Lung microvascular endothelial cell (primary cell): ENCODE measurements around the gene HGFAC. TPM values are rescaled to one million over a fixed set of nuclear protein-coding genes. Genes with fewer than 3 reads are reported as not detected.

Experiments used
- DNase-seq, 2 donors: peaks; one replicate each; pipeline versions ENCODE4 v3.0.0 to v3.0.0-alpha.2; 2010; ENCODE audit warnings: low read depth in 2 of 2
- total RNA-seq: library from RNA; depleted of rRNA; stranded (reverse); fragments of >200 nt; gene quantifications from 2 replicates; pipeline ENCODE4 v1.2.1, GENCODE V29; 2014

The HGFAC gene
- total RNA-seq, 1 donor from 2014 or later, result 0.20 TPM

GRCh38 chr4:3485011-3485791 is 43.4 kb downstream of the HGFAC start:
- DNase-seq, result no peak

DNA sequence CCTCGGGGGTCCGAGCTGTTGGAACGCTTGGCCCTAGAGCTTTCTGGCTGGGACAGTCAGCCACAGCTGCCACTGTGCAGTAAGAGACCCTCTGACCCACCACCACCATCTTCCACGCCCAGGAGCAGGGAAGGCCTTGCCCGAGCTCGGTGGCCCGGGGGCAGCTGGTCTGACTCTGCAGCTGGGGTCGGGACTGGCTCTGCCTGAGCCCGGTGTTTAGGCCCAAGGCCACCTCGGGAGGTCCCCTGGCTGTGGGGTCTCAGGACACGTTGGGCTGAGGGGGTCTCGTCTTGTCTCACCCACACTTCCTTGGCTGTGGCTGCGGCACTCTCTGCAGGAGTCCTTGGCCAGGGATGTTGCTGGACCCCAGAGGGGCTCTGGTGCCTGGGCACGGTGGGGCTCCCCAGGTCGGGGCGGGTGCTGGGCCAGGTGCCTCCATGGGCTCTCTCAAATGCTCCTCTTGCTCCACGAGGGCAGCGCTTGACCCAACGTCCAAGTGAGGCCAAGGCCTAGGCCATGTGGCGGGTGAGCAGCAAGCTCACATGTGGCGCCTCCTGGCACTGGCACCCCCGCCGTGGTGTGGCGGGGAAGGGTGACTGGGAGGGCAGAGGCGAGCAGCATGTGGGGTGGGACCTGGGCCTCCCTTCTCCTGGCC is 44.2 kb downstream of the HGFAC start:
- DNase-seq, result no peak

DNA sequence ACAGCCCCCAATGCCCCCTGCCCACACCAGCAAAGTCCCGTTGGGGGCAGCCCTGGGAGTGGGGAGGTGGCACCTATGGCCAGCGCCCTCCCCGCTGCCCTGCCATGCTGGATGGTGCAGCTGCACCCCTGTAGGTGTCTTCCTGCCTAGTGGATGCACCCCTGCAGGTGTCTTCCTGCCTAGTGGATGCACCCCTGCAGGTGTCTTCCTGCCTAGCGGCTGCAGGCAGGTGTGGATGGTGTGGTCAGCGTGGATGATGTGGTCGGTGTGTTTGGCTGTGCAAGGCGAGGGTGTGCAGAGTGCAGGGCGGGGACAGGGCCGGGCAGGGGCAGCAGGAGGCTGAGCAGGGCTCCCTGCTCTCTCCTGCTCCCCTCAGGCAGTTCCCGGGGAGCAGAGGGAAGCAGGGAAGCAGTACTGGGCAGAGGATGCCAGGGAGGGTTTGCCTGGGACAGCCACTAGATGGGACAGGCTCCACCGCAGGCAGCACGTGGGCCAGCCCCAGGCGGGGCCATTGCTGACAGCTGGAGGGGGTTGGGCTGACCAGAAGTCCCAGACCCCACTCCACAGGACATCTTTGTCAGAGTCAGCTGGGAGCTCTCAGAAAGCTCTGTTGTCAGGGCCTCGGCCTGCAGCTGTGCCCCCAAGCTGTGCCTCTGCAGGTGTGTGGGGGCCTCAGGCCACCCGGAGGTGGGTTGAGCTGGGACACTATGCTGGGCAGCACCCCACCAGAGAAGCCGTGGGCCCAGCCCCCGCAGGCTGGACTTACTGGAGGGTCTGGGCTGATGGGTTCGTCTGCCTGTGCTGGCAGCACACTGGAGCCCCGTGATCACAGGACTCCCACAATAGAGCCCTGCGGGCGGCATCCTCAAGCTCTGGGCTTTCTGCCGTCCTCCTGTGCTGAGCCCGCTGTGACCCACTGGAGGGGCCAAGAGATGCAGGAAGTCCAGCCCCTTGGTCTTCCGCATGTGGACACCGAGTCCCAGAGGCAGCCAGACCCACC is 45.1 kb downstream of the HGFAC start:
- DNase-seq, result no peak

DNA sequence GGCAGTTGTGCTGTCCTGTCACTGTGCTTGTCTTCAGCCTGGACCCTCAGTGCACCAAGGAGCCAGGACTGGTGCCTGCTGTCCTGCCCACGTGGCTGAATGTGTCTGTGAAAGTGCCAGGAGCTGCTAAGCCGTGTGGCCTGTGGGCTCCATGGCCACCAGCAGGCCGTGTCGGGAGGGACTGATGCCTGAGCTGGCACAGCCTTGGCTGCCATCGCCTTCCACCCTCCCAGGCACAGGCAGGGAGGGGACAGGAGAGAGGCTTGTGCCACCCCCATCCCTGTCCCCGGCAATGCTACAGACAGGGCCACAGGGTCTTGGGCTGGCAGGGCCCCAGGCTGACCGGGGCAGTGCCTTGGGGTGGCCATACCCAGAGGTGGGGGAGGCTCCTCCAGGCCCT is 46.1 kb downstream of the HGFAC start:
- no peak for DNase-seq

- DNase-seq, result no peak
These were observed 47.1 kb downstream of the HGFAC start for GRCh38 chr4:3488820-3489219.

DNA sequence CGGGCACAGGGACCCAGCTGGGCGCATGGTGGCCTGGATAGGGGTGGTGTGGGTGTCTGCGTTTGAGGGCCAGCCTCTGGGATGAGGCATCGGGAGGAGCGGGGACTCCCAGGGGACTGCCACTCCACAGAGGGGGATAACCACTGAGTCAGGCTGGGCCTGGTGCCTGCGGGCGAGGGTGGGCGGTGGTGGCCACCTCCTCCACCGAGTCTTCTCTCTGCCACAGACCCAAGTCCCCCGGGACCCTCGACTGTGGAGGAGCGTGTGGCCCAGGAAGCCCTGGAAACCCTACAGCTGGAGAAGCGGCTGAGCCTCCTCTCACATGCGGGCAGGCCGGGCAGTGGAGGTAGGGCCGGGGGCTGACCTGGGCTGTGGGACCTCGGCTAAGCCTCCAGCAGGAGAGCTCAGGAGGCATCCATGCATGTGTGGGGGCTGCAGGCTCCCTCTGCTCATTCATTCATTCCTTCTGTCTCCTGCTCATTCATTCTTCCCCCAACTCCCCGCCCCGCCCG is 47.7 kb downstream of the HGFAC start:
- DNase-seq, result no peak

DNA sequence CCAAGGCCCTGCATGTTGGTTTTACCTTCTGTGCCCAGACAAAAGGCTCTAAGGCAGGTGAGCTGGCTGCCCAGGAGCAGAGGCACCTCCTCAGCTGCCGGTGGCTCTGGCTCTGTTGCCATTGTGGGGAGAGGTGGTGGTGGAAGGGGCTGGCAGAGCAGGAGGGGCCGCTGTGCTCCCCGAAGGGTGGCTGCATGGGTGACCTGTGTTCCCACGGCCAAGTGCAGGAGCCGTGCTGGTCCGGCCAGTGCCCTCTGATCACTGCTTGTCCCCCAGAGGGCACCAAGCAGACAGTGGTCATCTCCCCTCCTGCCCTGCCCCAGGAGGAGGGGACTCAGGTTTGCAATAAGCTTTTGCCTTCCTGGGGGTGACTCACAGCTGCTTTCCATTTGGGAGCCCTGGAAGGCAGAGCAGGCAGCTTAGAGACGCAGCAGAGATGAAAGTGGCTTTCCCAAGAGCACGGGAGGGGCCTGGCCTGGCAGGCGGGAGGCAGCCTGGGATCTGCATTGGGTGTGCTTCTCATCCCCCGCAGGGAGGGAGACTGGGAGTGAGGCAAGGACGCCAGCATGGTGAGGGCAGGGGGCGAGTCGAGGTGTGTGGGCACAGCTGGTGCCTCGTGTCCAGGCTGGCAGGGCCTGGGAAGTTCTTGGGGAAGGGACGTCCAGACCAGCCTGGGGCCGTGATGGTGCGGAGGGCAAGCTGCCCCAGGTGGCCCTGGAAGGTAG is 50.1 kb downstream of the HGFAC start:
- no peak for DNase-seq

GRCh38 chr4:3492741-3493719 is 51.3 kb downstream of the HGFAC start:
- DNase-seq, result no peak

GRCh38 chr4:3493720-3494461 is 52.1 kb downstream of the HGFAC start:
- peak in 1 of 2 donors; percentile 35 for DNase-seq

DNA sequence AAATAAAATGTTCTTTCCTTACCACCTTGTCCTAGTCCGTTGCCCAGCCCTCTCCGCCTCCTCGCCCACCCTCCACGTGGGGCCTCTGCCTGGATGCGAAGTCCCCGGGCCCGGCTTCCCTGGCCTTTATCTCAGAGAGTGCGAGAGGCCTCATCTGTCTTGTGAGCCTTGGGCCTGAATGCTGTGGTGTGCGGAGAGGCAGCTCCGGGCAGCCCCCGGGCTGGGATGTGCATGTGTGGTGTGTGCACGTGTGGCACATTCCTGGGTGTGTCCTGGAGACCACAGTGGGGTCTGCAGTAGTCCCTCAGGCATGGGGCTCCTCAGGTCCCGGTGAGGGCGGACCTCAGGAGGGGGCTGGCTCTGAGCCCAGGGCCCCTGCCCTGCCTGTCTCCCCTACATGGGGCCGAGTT is 52.7 kb downstream of the HGFAC start:
- no peak for DNase-seq

DNA sequence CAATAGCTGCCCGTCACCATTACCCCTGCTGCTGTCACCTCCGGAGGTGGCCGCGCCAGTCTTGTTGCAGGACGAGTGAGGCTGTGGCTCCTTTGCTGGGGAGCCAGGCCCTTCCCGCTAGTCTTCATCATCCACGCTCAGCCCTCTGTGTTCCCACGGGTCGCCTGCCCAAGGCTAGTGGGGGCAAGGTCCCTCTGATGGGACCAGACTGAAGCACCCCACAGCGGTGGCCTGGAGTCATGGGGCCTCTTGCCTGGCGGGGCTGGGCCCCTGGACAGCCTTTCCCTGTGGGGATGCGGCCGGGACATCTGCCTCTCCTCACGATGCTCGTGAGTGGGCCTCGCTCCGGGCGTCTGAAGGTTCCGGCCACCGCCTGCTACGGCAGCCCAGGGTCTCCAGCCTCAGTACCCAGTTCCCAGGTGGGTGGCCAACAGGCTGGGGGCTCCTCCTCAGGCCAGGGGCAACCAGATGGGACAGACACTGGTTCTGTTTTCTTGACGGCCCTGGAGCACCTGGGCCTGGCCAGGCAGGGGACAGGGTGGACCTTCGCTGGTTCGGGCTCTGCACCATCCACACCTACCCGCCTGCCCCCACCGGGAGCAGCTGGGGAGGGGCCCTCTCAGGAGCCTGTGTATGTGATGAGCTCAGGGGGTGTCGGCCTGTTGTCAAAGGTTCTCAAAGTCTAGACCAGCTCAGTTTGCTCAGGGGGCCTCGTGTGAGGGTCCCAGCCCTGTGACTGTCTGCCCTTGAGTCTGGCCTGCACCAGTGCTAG is 53.6 kb downstream of the HGFAC start:
- DNase-seq, result no peak

DNA sequence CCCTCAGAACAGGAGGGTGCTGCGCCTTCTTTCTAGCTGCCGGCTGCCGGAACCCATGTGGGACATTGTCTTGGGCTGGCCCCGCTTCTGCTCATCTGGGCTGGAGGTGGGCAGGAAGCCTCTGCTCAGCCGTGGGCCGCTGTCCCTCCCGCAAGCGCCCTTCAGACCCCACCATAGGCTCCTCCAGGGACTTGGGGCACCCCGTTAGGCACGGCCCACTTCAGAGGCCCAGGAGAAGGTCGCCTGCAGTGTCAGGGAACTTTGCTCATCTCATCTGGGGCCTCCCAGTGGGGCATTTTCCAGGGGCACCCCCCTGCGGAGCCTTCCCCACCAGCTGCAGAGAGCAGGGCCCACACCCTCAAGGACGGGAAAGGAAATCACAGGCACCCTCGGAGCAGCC is 54.3 kb downstream of the HGFAC start:
- no peak for DNase-seq

- no peak for DNase-seq
These were observed 55.3 kb downstream of the HGFAC start for GRCh38 chr4:3497095-3497494.

DNA sequence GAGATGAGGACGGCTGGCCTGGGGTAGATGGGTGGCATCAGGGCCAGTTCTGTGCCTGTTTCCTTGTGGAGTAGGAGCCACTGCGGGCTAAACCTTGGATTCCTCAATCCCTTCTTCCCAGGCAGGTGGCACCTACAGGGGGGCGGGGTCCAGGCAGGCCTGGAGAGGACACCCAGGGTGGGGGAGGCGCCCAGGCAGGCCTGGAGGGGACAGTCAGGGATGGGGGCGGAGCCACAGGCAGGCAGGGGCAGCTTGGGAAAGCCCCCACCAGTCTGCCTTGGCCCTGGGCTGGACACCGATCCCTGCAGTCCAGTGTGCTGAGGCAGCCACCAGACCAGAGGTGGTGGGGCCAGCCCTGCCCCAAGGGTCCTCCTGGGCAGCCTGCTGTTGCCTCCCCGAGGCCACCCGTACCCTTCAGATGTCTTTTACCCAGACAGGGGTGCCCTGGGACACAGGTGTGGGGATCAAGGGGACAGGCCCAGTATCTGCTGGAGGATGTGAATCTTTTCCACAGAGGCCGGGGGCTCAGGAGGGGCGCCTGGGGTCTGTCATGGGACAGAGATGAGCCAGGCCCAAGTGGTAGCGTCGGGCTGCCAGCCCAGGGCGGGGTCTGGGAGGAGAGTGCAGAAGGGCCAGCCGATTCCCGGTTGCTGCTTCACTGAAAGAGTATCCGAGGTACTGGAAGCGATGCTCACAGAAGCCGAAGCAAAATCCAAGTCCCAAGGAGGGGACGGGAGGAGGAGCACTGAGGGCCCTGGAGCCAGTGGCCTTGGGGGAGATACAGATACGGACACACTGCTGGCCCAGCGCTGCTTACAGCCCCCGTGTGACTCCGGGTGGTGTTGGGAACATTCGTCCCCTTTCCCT is 56.0 kb downstream of the HGFAC start:
- no peak for DNase-seq

GRCh38 chr4:3498407-3498806 is 56.6 kb downstream of the HGFAC start:
- DNase-seq, result no peak
